Measurements from ENCODE around the gene MAPKAPK2. TPM values are rescaled to one million over a fixed set of nuclear protein-coding genes. Genes with fewer than 3 reads are reported as not detected.

The MAPKAPK2 gene
- total RNA-seq, 1 donor from 2014 or later = 51.1 TPM

GRCh38 chr1:206710460-206710823 lies 25.7 kb downstream of the MAPKAPK2 start:
- Histone ChIP-seq H3K4me1 (peaks cover 86% of the 10 kb centered on the region), H3K36me3 (no peaks in the 10 kb centered on the region), H3K9me3 (no peaks in the 10 kb centered on the region), H3K27ac (no peak overlapping the region), H3K27me3 (no peaks in the 10 kb centered on the region), H3K4me3 (no peak overlapping the region)
- TF ChIP-seq POLR2A (IDR thresholded peaks at IDR 0.05) (no peak), POLR2AphosphoS5 (IDR thresholded peaks at IDR 0.05; ENCODE audit: insufficient read depth in 1 of 2, low read depth in 1 of 2) (no peak), CTCF (IDR thresholded peaks at IDR 0.05) (no peak)
- no peak for DNase-seq (ENCODE audit: extremely low spot score in 2 of 2)
- intact Hi-C loops (cut with DNase I) = no loop called here

GRCh38 chr1:206713070-206713469 lies 28.4 kb downstream of the MAPKAPK2 start:
- DNase-seq (ENCODE audit: extremely low spot score in 2 of 2) = no peak
- H3K4me3 ChIP-seq = no peak overlapping the region
- intact Hi-C loops (cut with DNase I) = no loop called here
- TF ChIP-seq POLR2A (IDR thresholded peaks at IDR 0.05) (no peak), CTCF (IDR thresholded peaks at IDR 0.05) (no peak), POLR2AphosphoS5 (IDR thresholded peaks at IDR 0.05; ENCODE audit: insufficient read depth in 1 of 2, low read depth in 1 of 2) (no peak)
- no peaks in the 10 kb centered on the region for H3K27me3 ChIP-seq
- peak overlapping the region; percentile 81 for H3K27ac ChIP-seq
- no peaks in the 10 kb centered on the region for H3K9me3 ChIP-seq
- H3K4me1 ChIP-seq = peaks cover 85% of the 10 kb centered on the region
- no peaks in the 10 kb centered on the region for H3K36me3 ChIP-seq

- Histone ChIP-seq H3K4me1 (peaks cover 77% of the 10 kb centered on the region), H3K27ac (peak overlapping the region; percentile 81), H3K36me3 (no peaks in the 10 kb centered on the region), H3K27me3 (no peaks in the 10 kb centered on the region), H3K9me3 (no peaks in the 10 kb centered on the region), H3K4me3 (no peak overlapping the region)
- DNase-seq (ENCODE audit: extremely low spot score in 2 of 2) = no peak
- TF ChIP-seq POLR2A (IDR thresholded peaks at IDR 0.05) (no peak), CTCF (IDR thresholded peaks at IDR 0.05) (no peak), POLR2AphosphoS5 (IDR thresholded peaks at IDR 0.05; ENCODE audit: insufficient read depth in 1 of 2, low read depth in 1 of 2) (no peak)
- intact Hi-C loops (cut with DNase I) = no loop called here
These were observed 29.2 kb downstream of the MAPKAPK2 start for GRCh38 chr1:206713910-206714312.

GRCh38 chr1:206714331-206715058 lies 29.8 kb downstream of the MAPKAPK2 start:
- no peaks in the 10 kb centered on the region for H3K9me3 ChIP-seq
- H3K36me3 ChIP-seq = no peaks in the 10 kb centered on the region
- peak overlapping the region; percentile 81 for H3K27ac ChIP-seq
- intact Hi-C loops (cut with DNase I) = no loop called here
- peaks cover 71% of the 10 kb centered on the region for H3K4me1 ChIP-seq
- TF ChIP-seq POLR2A (IDR thresholded peaks at IDR 0.05) (no peak), POLR2AphosphoS5 (IDR thresholded peaks at IDR 0.05; ENCODE audit: insufficient read depth in 1 of 2, low read depth in 1 of 2) (peak in 1 of 2 donors; percentile 53), CTCF (IDR thresholded peaks at IDR 0.05) (no peak)
- H3K27me3 ChIP-seq = no peaks in the 10 kb centered on the region
- no peak for DNase-seq (ENCODE audit: extremely low spot score in 2 of 2)
- no peak overlapping the region for H3K4me3 ChIP-seq

GRCh38 chr1:206715120-206715519 lies 30.4 kb downstream of the MAPKAPK2 start:
- H3K36me3 ChIP-seq = no peaks in the 10 kb centered on the region
- H3K27ac ChIP-seq = peak overlapping the region; percentile 81
- no peaks in the 10 kb centered on the region for H3K27me3 ChIP-seq
- H3K4me3 ChIP-seq = no peak overlapping the region
- intact Hi-C loops (cut with DNase I) = no loop called here
- TF ChIP-seq CTCF (IDR thresholded peaks at IDR 0.05) (no peak), POLR2A (IDR thresholded peaks at IDR 0.05) (no peak), POLR2AphosphoS5 (IDR thresholded peaks at IDR 0.05; ENCODE audit: insufficient read depth in 1 of 2, low read depth in 1 of 2) (no peak)
- DNase-seq (ENCODE audit: extremely low spot score in 2 of 2) = no peak
- no peaks in the 10 kb centered on the region for H3K9me3 ChIP-seq
- H3K4me1 ChIP-seq = peaks cover 70% of the 10 kb centered on the region
